ENCODE data around the gene ARPP21.

GRCh38 chr3:35644451-35644850 lies 5.1 kb downstream of the ARPP21 start:
- TF ChIP-seq CTCF (IDR thresholded peaks at IDR 0.05) (no peak), GABPA (IDR thresholded peaks at IDR 0.05; ENCODE audit: low read depth) (no peak), TCF12 (IDR thresholded peaks at IDR 0.05) (no peak), REST (IDR thresholded peaks at IDR 0.05; ENCODE audit: low read depth, low read length) (no peak), IRF3 (IDR thresholded peaks at IDR 0.05; ENCODE audit: low read depth, low read length) (no peak), POLR2AphosphoS5 (IDR thresholded peaks at IDR 0.05; ENCODE audit: low read depth, low read length) (no peak), EZH2phosphoT487 (IDR thresholded peaks at IDR 0.05; ENCODE audit: borderline replicate concordance, low read depth) (no peak), FOSL2 (IDR thresholded peaks at IDR 0.05; ENCODE audit: borderline replicate concordance, low read depth) (no peak), RAD21 (IDR thresholded peaks at IDR 0.05; ENCODE audit: low read length) (no peak), RXRA (IDR thresholded peaks at IDR 0.05; ENCODE audit: borderline replicate concordance, low read depth) (no peak), FOXJ3 (CRISPR knock-in tag; IDR thresholded peaks at IDR 0.05) (no peak), MAX (IDR thresholded peaks at IDR 0.05; ENCODE audit: low read depth) (no peak)

Measured in SK-N-SH (cell line).